Adipocyte (in vitro differentiated cells): ENCODE results near the gene C14orf180.
"Not testable (repeated sequence)": the region's sequence is repeated elsewhere in the genome, so short reads cannot be mapped to it uniquely, and the experiment has no call there.

Experiments used
- DNase-seq: peaks from one replicate; pipeline ENCODE4 v3.0.0-alpha.2; 2015; ENCODE audit warnings: low read depth
- H3K27me3 ChIP-seq: replicated peaks from 2 replicates; pipeline ENCODE4 v1.7.0; 2013; ENCODE audit warnings: mild to moderate bottlenecking, low read length, moderate library complexity; ENCODE audit not compliant: control insufficient read depth, insufficient read depth
- H3K36me3 ChIP-seq: 2 replicates; pipeline ENCODE4 v1.7.0; 2013; ENCODE audit warnings: low read length, mild to moderate bottlenecking, moderate library complexity; ENCODE audit not compliant: control insufficient read depth, insufficient read depth, severe bottlenecking
- H3K4me1 ChIP-seq: 2 replicates; pipeline ENCODE4 v1.7.0; 2013; ENCODE audit warnings: mild to moderate bottlenecking, low read length, moderate library complexity; ENCODE audit not compliant: control insufficient read depth, insufficient read depth
- H3K4me3 ChIP-seq: 2 replicates; pipeline ENCODE4 v1.7.0; 2013; ENCODE audit warnings: mild to moderate bottlenecking, low read length, moderate library complexity
- H3K9ac ChIP-seq: 2 replicates; pipeline ENCODE4 v1.7.0; 2013; ENCODE audit warnings: mild to moderate bottlenecking, low read length, moderate library complexity
- H3K9me3 ChIP-seq: 2 replicates; pipeline ENCODE4 v1.7.0; 2013; ENCODE audit warnings: mild to moderate bottlenecking, low read length, moderate library complexity; ENCODE audit not compliant: control insufficient read depth

C14orf180 gene

GRCh38 chr14:104636131-104636530 lies 56.6 kb downstream of the C14orf180 start:
- H3K27me3 ChIP-seq, result peaks cover 69% of the 10 kb centered on the region
- H3K4me1 ChIP-seq, result no peaks in the 10 kb centered on the region
- no peak overlapping the region for H3K4me3 ChIP-seq
- H3K9ac ChIP-seq, result no peak overlapping the region
- no peaks in the 10 kb centered on the region for H3K36me3 ChIP-seq
- no peaks in the 10 kb centered on the region for H3K9me3 ChIP-seq
- no peak for DNase-seq

GRCh38 chr14:104636846-104637545 lies 57.4 kb downstream of the C14orf180 start:
- H3K27me3 ChIP-seq, result peaks cover 66% of the 10 kb centered on the region
- H3K36me3 ChIP-seq, H3K9ac ChIP-seq, DNase-seq, H3K4me1 ChIP-seq, H3K4me3 ChIP-seq, H3K9me3 ChIP-seq: not testable (repeated sequence)

- no peaks in the 10 kb centered on the region for H3K36me3 ChIP-seq
- peaks cover 69% of the 10 kb centered on the region for H3K27me3 ChIP-seq
- H3K4me3 ChIP-seq, result no peak overlapping the region
- DNase-seq, result no peak
- no peaks in the 10 kb centered on the region for H3K4me1 ChIP-seq
- H3K9ac ChIP-seq, result no peak overlapping the region
- no peaks in the 10 kb centered on the region for H3K9me3 ChIP-seq
Observed at GRCh38 chr14:104637546-104638003, 58.0 kb downstream of the C14orf180 start.

- Histone ChIP-seq H3K36me3 (no peaks in the 10 kb centered on the region), H3K9ac (no peak overlapping the region), H3K4me3 (no peak overlapping the region), H3K27me3 (peaks cover 66% of the 10 kb centered on the region), H3K9me3 (no peaks in the 10 kb centered on the region), H3K4me1 (no peaks in the 10 kb centered on the region)
- DNase-seq, result no peak
Observed at GRCh38 chr14:104638190-104638589, 58.6 kb downstream of the C14orf180 start.

GRCh38 chr14:104638927-104639450 lies 59.4 kb downstream of the C14orf180 start:
- H3K9me3 ChIP-seq, result no peaks in the 10 kb centered on the region
- H3K4me1 ChIP-seq, result no peaks in the 10 kb centered on the region
- peaks cover 63% of the 10 kb centered on the region for H3K27me3 ChIP-seq
- no peak overlapping the region for H3K9ac ChIP-seq
- H3K36me3 ChIP-seq, result no peaks in the 10 kb centered on the region
- H3K4me3 ChIP-seq, result no peak overlapping the region
- DNase-seq, result no peak

- Histone ChIP-seq H3K4me1 (no peaks in the 10 kb centered on the region), H3K36me3 (no peaks in the 10 kb centered on the region), H3K4me3 (no peak overlapping the region), H3K9me3 (no peaks in the 10 kb centered on the region), H3K27me3 (peaks cover 61% of the 10 kb centered on the region), H3K9ac (no peak overlapping the region)
- no peak for DNase-seq
Observed at GRCh38 chr14:104639471-104639870, 59.9 kb downstream of the C14orf180 start.
